Right atrium auricular region (tissue), 2 donors: ENCODE measurements around the gene CCDC92B. TPM values are rescaled to one million over a fixed set of nuclear protein-coding genes. Genes with fewer than 3 reads are reported as not detected.

Source experiments
- DNase-seq: peaks from one replicate; pipeline ENCODE4 v3.0.0-alpha.2; 2019; ENCODE audit warnings: low spot score
- H3K27ac ChIP-seq, 2 donors: fragments of 200-600 bp; sonication (generic); 1 replicate in 1 of 2; 2 replicates in 1 of 2; pipeline ENCODE4 v1.5.1; 2016 to 2019
- H3K27me3 ChIP-seq, 2 donors: fragments of 200-600 bp; sonication (generic); one replicate each; pipeline versions ENCODE4 v1.5.1 to v1.6.0; 2017 to 2019
- H3K36me3 ChIP-seq: fragments of 200-600 bp; sonication (generic); one replicate; pipeline ENCODE4 v1.5.1; 2016
- H3K4me1 ChIP-seq, 2 donors: fragments of 200-600 bp; sonication (generic); one replicate each; pipeline versions ENCODE4 v1.5.1 to v1.6.0; 2017 to 2019
- H3K4me3 ChIP-seq, 2 donors: fragments of 200-600 bp; sonication (generic); 1 replicate in 1 of 2; 2 replicates in 1 of 2; pipeline ENCODE4 v1.5.1; 2017 to 2019; ENCODE audit warnings: mild to moderate bottlenecking in 1 of 2, moderate library complexity in 1 of 2
- H3K9me3 ChIP-seq, 2 donors: fragments of 200-600 bp; sonication (generic); one replicate each; pipeline ENCODE4 v1.5.1; 2019
- total RNA-seq, 2 donors: library from RNA; depleted of rRNA; stranded (reverse); fragments of >200 nt; gene quantifications; one replicate each; pipeline ENCODE4 v1.1.0, GENCODE V29; 2016
- TF ChIP-seq, protein P1 (sequence below), 2 donors: fragments of 200-600 bp; sonication (generic); IDR thresholded peaks; one replicate each; pipeline ENCODE4 v1.5.1; 2019; ENCODE audit warnings: antibody characterized with exemption in 2 of 2

CCDC92B gene
- total RNA-seq, 2 donors from 2014 or later, result not detected

GRCh38 chr17:2718150-2718938 is 31.1 kb downstream of the CCDC92B start:
- H3K27ac ChIP-seq, result no peak overlapping the region
- no peak for DNase-seq

DNA sequence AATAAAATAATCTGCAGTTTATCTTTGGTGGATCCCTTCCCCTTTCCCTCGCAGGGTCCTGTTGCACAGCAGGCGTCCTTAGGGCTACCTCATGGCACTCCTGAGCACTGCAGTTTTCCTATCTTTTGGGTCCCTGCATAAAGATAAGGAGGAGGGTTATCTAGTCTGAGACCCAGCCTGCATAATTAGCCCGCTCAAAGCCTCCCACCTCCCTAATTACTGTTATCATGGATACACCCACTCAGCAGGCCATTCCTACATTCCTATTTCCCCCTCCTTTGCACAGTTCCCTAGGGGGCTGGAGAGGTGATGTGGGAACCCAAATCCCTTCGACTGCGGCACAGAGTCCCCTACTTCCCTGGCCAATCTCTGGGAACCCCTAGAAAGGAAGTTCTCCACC is 32.8 kb downstream of the CCDC92B start:
- Histone ChIP-seq H3K9me3 (no peaks in the 10 kb centered on the region), H3K27me3 (no peaks in the 10 kb centered on the region), H3K4me3 (no peak overlapping the region), H3K36me3 (no peaks in the 10 kb centered on the region), H3K4me1 (peaks cover 0 to 10% of the 10 kb centered on the region in 2 donors), H3K27ac (no peak overlapping the region)
- TF ChIP-seq, protein P1, sequence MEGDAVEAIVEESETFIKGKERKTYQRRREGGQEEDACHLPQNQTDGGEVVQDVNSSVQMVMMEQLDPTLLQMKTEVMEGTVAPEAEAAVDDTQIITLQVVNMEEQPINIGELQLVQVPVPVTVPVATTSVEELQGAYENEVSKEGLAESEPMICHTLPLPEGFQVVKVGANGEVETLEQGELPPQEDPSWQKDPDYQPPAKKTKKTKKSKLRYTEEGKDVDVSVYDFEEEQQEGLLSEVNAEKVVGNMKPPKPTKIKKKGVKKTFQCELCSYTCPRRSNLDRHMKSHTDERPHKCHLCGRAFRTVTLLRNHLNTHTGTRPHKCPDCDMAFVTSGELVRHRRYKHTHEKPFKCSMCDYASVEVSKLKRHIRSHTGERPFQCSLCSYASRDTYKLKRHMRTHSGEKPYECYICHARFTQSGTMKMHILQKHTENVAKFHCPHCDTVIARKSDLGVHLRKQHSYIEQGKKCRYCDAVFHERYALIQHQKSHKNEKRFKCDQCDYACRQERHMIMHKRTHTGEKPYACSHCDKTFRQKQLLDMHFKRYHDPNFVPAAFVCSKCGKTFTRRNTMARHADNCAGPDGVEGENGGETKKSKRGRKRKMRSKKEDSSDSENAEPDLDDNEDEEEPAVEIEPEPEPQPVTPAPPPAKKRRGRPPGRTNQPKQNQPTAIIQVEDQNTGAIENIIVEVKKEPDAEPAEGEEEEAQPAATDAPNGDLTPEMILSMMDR (IDR thresholded peaks at IDR 0.05), result no peak
- DNase-seq, result no peak

More at GRCh38 chr17:2718150-2718938, 31.1 kb downstream of the CCDC92B start:
- Histone ChIP-seq H3K4me3 (no peak overlapping the region), H3K27me3 (no peaks in the 10 kb centered on the region), H3K4me1 (peaks cover 0 to under 1% of the 10 kb centered on the region in 2 donors), H3K9me3 (no peaks in the 10 kb centered on the region), H3K36me3 (no peaks in the 10 kb centered on the region)
- TF ChIP-seq, protein P1 (IDR thresholded peaks at IDR 0.05), result no peak

DNA sequence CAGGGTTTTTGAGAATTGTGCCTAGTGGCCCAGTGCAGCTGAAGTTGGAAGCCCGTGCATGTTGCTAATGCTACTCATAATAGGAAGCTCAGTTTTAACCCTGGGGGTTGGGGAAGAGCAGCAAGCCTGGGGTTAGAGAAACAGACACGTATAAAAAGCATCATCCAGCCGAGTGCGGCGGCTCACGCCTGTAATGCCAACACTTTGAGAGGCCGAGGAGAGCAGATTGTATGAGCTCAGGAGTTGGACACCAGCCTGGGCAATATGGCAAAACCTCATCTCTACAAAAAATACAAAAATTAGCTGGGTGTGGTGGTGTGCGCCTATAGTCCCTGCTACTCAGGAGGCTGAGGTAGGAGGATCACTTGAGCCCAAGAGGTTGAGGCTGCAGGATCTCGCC is 35.6 kb downstream of the CCDC92B start:
- Histone ChIP-seq H3K9me3 (no peaks in the 10 kb centered on the region), H3K27ac (no peak overlapping the region), H3K4me3 (no peak overlapping the region), H3K36me3 (no peaks in the 10 kb centered on the region), H3K4me1 (peaks cover 0 to 31% of the 10 kb centered on the region in 2 donors), H3K27me3 (no peaks in the 10 kb centered on the region)
- no peak for DNase-seq
- TF ChIP-seq, protein P1 (IDR thresholded peaks at IDR 0.05), result no peak

DNA sequence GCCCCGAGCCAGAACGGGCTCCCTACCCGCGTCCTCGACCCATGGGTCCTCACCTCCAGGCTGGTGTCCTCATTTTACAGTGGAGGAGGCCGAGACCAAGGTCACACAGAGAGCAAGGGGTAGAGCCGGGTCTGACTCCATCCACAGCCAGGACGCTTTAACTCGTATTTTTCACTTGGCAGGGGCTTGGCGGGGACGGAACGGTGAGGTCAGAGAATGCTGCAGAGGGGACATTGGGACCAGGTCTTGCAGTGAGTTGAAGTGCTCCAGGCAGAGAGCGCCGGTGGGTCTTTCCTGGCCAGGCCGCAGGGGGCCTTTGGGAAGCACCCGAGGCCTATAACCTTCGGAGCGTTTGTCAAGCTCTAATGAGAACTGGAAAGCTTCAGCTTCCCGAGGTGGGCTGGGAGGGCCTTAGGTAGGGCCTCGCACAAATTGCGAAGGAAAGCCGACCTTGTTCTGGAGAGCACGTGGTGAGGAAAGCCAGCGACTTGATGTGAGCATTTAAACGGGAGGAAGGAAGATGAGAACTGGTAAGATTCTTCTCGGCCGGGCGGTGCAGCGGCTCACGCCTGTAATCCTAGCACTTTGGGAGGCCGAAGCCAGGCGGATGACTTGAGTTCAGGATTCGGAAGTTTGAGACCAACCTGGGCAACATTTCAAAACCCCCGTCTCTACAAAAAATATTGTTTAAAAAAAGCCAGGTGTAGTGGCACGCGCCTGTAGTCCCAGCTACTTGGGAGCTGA is 37.0 kb downstream of the CCDC92B start:
- Histone ChIP-seq H3K27ac (peak overlapping the region; percentile 90 to 92), H3K36me3 (no peaks in the 10 kb centered on the region), H3K4me3 (peak overlapping the region; percentile 91 to 93), H3K9me3 (no peaks in the 10 kb centered on the region), H3K27me3 (no peaks in the 10 kb centered on the region), H3K4me1 (peaks cover 0 to 45% of the 10 kb centered on the region in 2 donors)
- TF ChIP-seq, protein P1 (IDR thresholded peaks at IDR 0.05), result no peak
- no peak for DNase-seq

- TF ChIP-seq, protein P1 (IDR thresholded peaks at IDR 0.05), result peak in 1 of 2 donors; percentile 26
- Histone ChIP-seq H3K27ac (peak within 1 kb of the TSS; percentile 90 to 92), H3K36me3 (no peaks in the 10 kb centered on the region), H3K9me3 (no peaks in the 10 kb centered on the region), H3K4me3 (peak within 1 kb of the TSS; percentile 91 to 93), H3K27me3 (no peaks in the 10 kb centered on the region), H3K4me1 (peaks cover 0 to 52% of the 10 kb centered on the region in 2 donors)
- peak; percentile 98 for DNase-seq
Observed at GRCh38 chr17:2711608-2712299, 37.7 kb downstream of the CCDC92B start, which contains the start of gene CLUH. Gene CLUH, minus strand, starts transcription at chr17:2711764. Its CDS starts 103 bp downstream, at chr17:2711661.
